Measurements from ENCODE around the gene TMEM38A.

The TMEM38A gene

GRCh38 chr19:16660763-16661479 lies at the start of gene TMEM38A:
TSS of gene TMEM38A (plus strand) at chr19:16661139. CDS start at chr19:16661218, 79 bp downstream.
- no peak for DNase-seq

GRCh38 chr19:16612636-16613035 lies 48.3 kb upstream of the TMEM38A start:
- DNase-seq = no peak

- DNase-seq = no peak
Observed at GRCh38 chr19:16613841-16614240, 47.1 kb upstream of the TMEM38A start.

GRCh38 chr19:16614941-16615340 lies 46.0 kb upstream of the TMEM38A start:
- no peak for DNase-seq

- DNase-seq = no peak
Observed at GRCh38 chr19:16615808-16616207, 45.1 kb upstream of the TMEM38A start.

GRCh38 chr19:16618248-16618647 lies 42.7 kb upstream of the TMEM38A start:
- DNase-seq = no peak

GRCh38 chr19:16619457-16619856 lies 41.5 kb upstream of the TMEM38A start:
- no peak for DNase-seq

GRCh38 chr19:16620018-16620417 lies 40.9 kb upstream of the TMEM38A start:
- DNase-seq = no peak

GRCh38 chr19:16620584-16620983 lies 40.4 kb upstream of the TMEM38A start:
- DNase-seq = no peak

- DNase-seq = no peak
Observed at GRCh38 chr19:16621165-16621800, 39.7 kb upstream of the TMEM38A start.

- DNase-seq = no peak
Observed at GRCh38 chr19:16623066-16623465, 37.9 kb upstream of the TMEM38A start.

GRCh38 chr19:16623576-16623975 lies 37.4 kb upstream of the TMEM38A start:
- DNase-seq = no peak

GRCh38 chr19:16624236-16624635 lies 36.7 kb upstream of the TMEM38A start:
- DNase-seq = no peak

GRCh38 chr19:16625163-16625958 lies 35.6 kb upstream of the TMEM38A start:
- no peak for DNase-seq

- DNase-seq = no peak
Observed at GRCh38 chr19:16626796-16627192, 34.1 kb upstream of the TMEM38A start.

GRCh38 chr19:16627193-16627927 lies 33.6 kb upstream of the TMEM38A start:
- no peak for DNase-seq

GRCh38 chr19:16627928-16628182 lies 33.1 kb upstream of the TMEM38A start:
- no peak for DNase-seq

- peak; percentile 88 for DNase-seq
Observed at GRCh38 chr19:16628183-16628983, 32.6 kb upstream of the TMEM38A start, which contains the start of gene MED26. TSS of gene MED26 (minus strand) at chr19:16628204. CDS start at chr19:16627943, 261 bp downstream.

- no peak for DNase-seq
Observed at GRCh38 chr19:16628984-16629691, 31.8 kb upstream of the TMEM38A start.

GRCh38 chr19:16631465-16631864 lies 29.5 kb upstream of the TMEM38A start:
- no peak for DNase-seq

GRCh38 chr19:16637535-16637934 lies 23.4 kb upstream of the TMEM38A start:
- no peak for DNase-seq

- DNase-seq = no peak
Observed at GRCh38 chr19:16638666-16639065, 22.3 kb upstream of the TMEM38A start.

Measured in DMS79 treated with DMSO at 0.1 percent for 48 hours (cell line).